HG03097 (cell line): ENCODE measurements around the gene DPP7.
A peak's percentile ranks its signal among the peaks of the same experiment; 100 is the strongest.

Experiments
- ATAC-seq: cut with Tn5 transposase; IDR thresholded peaks from one replicate; pipeline ENCODE4 v1.9.1; 2021; ENCODE audit not compliant: unreplicated experiment, low FRiP score

The DPP7 gene

GRCh38 chr9:137114613-137115393, at the start of gene DPP7:
Gene DPP7, minus strand, starts transcription at chr9:137114733. Its CDS starts 20 bp downstream, at chr9:137114713.
- peak; percentile 58 for ATAC-seq

GRCh38 chr9:137163805-137164204, 49.3 kb upstream of the DPP7 start:
- no peak for ATAC-seq

GRCh38 chr9:137163365-137163715, 48.8 kb upstream of the DPP7 start:
- ATAC-seq: no peak

- no peak for ATAC-seq
Measured at GRCh38 chr9:137162505-137163364, 48.2 kb upstream of the DPP7 start.

GRCh38 chr9:137161558-137162486, 47.3 kb upstream of the DPP7 start:
- no peak for ATAC-seq

GRCh38 chr9:137160716-137161557, 46.4 kb upstream of the DPP7 start:
- no peak for ATAC-seq

- ATAC-seq: no peak
Measured at GRCh38 chr9:137160054-137160425, 45.5 kb upstream of the DPP7 start.

- ATAC-seq: no peak
Measured at GRCh38 chr9:137159105-137160053, 44.8 kb upstream of the DPP7 start.

GRCh38 chr9:137158625-137159024, 44.1 kb upstream of the DPP7 start:
- ATAC-seq: no peak

- no peak for ATAC-seq
Measured at GRCh38 chr9:137157618-137158415, 43.3 kb upstream of the DPP7 start.

- ATAC-seq: no peak
Measured at GRCh38 chr9:137156567-137157375, 42.2 kb upstream of the DPP7 start.

- no peak for ATAC-seq
Measured at GRCh38 chr9:137152844-137153405, 38.4 kb upstream of the DPP7 start.

GRCh38 chr9:137150617-137151457, 36.3 kb upstream of the DPP7 start:
- ATAC-seq: peak; percentile 33

- ATAC-seq: peak; percentile 16
Measured at GRCh38 chr9:137149942-137150616, 35.5 kb upstream of the DPP7 start.

GRCh38 chr9:137149363-137149762, 34.8 kb upstream of the DPP7 start:
- ATAC-seq: no peak
